ENCODE results near the gene SERPINB12. TPM values are rescaled to one million over a fixed set of nuclear protein-coding genes. Genes with fewer than 3 reads are reported as not detected.

Gene SERPINB12
- total and polyA plus RNA-seq, 2 donors from 2014 or later = not detected

GRCh38 chr18:63590966-63591695, 49.0 kb downstream of the SERPINB12 start:
- Histone ChIP-seq H3K36me3 (ENCODE audit: control insufficient read depth in 2 of 3, insufficient read depth in 3 of 3, low read length in 3 of 3) (no peaks in the 10 kb centered on the region), H3K4me3 (ENCODE audit: low read length in 3 of 3) (no peak overlapping the region), H3K9me3 (ENCODE audit: control insufficient read depth in 2 of 3, insufficient read depth in 1 of 3, low read length in 3 of 3) (no peaks in the 10 kb centered on the region), H3K27ac (ENCODE audit: low read depth in 2 of 2, low read length in 2 of 2) (no peak overlapping the region), H3K4me1 (ENCODE audit: control insufficient read depth in 2 of 3, insufficient read depth in 2 of 3, low read depth in 1 of 3, low read length in 3 of 3) (no peaks in the 10 kb centered on the region), H3K27me3 (ENCODE audit: control insufficient read depth, insufficient read depth, low read length) (no peaks in the 10 kb centered on the region), H3K9ac (ENCODE audit: low read length in 3 of 3) (no peak overlapping the region)
- no peak for DNase-seq
- intact Hi-C loops (cut with DNase I) = no loop called here
- FAIRE-seq = no peak
- TF ChIP-seq CTCF (IDR thresholded peaks at IDR 0.05; ENCODE audit: borderline replicate concordance, extremely low read depth, insufficient read depth) = no peak

GRCh38 chr18:63591725-63592124, 49.6 kb downstream of the SERPINB12 start:
- no peaks in the 10 kb centered on the region for H3K36me3 ChIP-seq (ENCODE audit: control insufficient read depth in 2 of 3, insufficient read depth in 3 of 3, low read length in 3 of 3)
- no peak overlapping the region for H3K4me3 ChIP-seq (ENCODE audit: low read length in 3 of 3)
- H3K4me1 ChIP-seq (ENCODE audit: control insufficient read depth in 2 of 3, insufficient read depth in 2 of 3, low read depth in 1 of 3, low read length in 3 of 3) = no peaks in the 10 kb centered on the region
- H3K9ac ChIP-seq (ENCODE audit: low read length in 3 of 3) = no peak overlapping the region
- no peak overlapping the region for H3K27ac ChIP-seq (ENCODE audit: low read depth in 2 of 2, low read length in 2 of 2)
- DNase-seq = no peak
- no peaks in the 10 kb centered on the region for H3K27me3 ChIP-seq (ENCODE audit: control insufficient read depth, insufficient read depth, low read length)
- intact Hi-C loops (cut with DNase I) = no loop called here
- no peaks in the 10 kb centered on the region for H3K9me3 ChIP-seq (ENCODE audit: control insufficient read depth in 2 of 3, insufficient read depth in 1 of 3, low read length in 3 of 3)
- no peak for FAIRE-seq
- no peak for TF ChIP-seq CTCF (IDR thresholded peaks at IDR 0.05; ENCODE audit: borderline replicate concordance, extremely low read depth, insufficient read depth)

- no peaks in the 10 kb centered on the region for H3K9me3 ChIP-seq (ENCODE audit: control insufficient read depth in 2 of 3, insufficient read depth in 1 of 3, low read length in 3 of 3)
- no peaks in the 10 kb centered on the region for H3K36me3 ChIP-seq (ENCODE audit: control insufficient read depth in 2 of 3, insufficient read depth in 3 of 3, low read length in 3 of 3)
- intact Hi-C loops (cut with DNase I) = no loop called here
- TF ChIP-seq CTCF (IDR thresholded peaks at IDR 0.05; ENCODE audit: borderline replicate concordance, extremely low read depth, insufficient read depth) = no peak
- no peaks in the 10 kb centered on the region for H3K27me3 ChIP-seq (ENCODE audit: control insufficient read depth, insufficient read depth, low read length)
- H3K4me1 ChIP-seq (ENCODE audit: control insufficient read depth in 2 of 3, insufficient read depth in 2 of 3, low read depth in 1 of 3, low read length in 3 of 3) = no peaks in the 10 kb centered on the region
- H3K27ac ChIP-seq (ENCODE audit: low read depth in 2 of 2, low read length in 2 of 2) = no peak overlapping the region
- FAIRE-seq (no peak), DNase-seq (no peak)
- no peak overlapping the region for H3K4me3 ChIP-seq (ENCODE audit: low read length in 3 of 3)
- H3K9ac ChIP-seq (ENCODE audit: low read length in 3 of 3) = no peak overlapping the region
Observed at GRCh38 chr18:63592471-63592870, 50.3 kb downstream of the SERPINB12 start.

- H3K27me3 ChIP-seq (ENCODE audit: control insufficient read depth, insufficient read depth, low read length) = no peaks in the 10 kb centered on the region
- FAIRE-seq = no peak
- DNase-seq = no peak
Observed at GRCh38 chr18:63596964-63597363, 54.8 kb downstream of the SERPINB12 start.

More at GRCh38 chr18:63596964-63597363, 54.8 kb downstream of the SERPINB12 start:
- no peak overlapping the region for H3K4me3 ChIP-seq (ENCODE audit: low read length in 3 of 3)
- H3K27ac ChIP-seq (ENCODE audit: low read depth in 2 of 2, low read length in 2 of 2) = no peak overlapping the region
- no peak for TF ChIP-seq CTCF (IDR thresholded peaks at IDR 0.05; ENCODE audit: borderline replicate concordance, extremely low read depth, insufficient read depth)
- intact Hi-C loops (cut with DNase I) = no loop called here
- H3K4me1 ChIP-seq (ENCODE audit: control insufficient read depth in 2 of 3, insufficient read depth in 2 of 3, low read depth in 1 of 3, low read length in 3 of 3) = no peaks in the 10 kb centered on the region
- no peaks in the 10 kb centered on the region for H3K36me3 ChIP-seq (ENCODE audit: control insufficient read depth in 2 of 3, insufficient read depth in 3 of 3, low read length in 3 of 3)
- no peaks in the 10 kb centered on the region for H3K9me3 ChIP-seq (ENCODE audit: control insufficient read depth in 2 of 3, insufficient read depth in 1 of 3, low read length in 3 of 3)
- no peak overlapping the region for H3K9ac ChIP-seq (ENCODE audit: low read length in 3 of 3)
